SH-SY5Y (cell line): ENCODE measurements around the gene CAMTA1.

Source experiments
- GATA2 ChIP-seq: IDR thresholded peaks from 2 replicates; pipeline ENCODE4 v1.6.1; 2011; ENCODE audit warnings: mild to moderate bottlenecking, low read depth, low read length
- GATA3 ChIP-seq: IDR thresholded peaks from 2 replicates; pipeline ENCODE4 v1.6.1; 2011; ENCODE audit warnings: low read depth, mild to moderate bottlenecking, low read length, moderate library complexity

DNA sequence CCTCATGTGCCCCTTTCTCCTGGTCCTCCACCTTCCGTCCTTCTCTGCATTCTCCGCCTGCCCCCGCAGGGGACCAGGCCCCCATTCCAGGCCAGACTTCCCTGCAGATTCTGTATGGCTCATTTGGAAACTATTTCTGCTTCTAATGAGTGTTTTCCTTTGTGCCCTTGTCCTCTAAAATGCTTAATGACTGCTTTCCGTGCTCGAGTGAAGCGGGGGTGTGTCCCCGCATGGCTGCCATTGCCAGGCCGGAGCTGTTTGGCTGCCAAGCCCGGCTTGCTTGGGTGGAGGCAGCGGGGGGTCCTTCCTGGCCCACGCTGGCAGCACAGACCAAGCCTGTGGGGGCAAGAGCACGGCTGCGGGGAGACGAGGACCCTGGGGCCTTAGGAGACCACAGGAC, 686.6 kb downstream of the CAMTA1 start:
- TF ChIP-seq GATA2 (no peak), GATA3 (no peak)
